Renal cortical epithelial cell (primary cell): ENCODE results near the gene REP15. TPM values are rescaled to one million over a fixed set of nuclear protein-coding genes. Genes with fewer than 3 reads are reported as not detected.
"Not testable (repeated sequence)": the region's sequence is repeated elsewhere in the genome, so short reads cannot be mapped to it uniquely, and the experiment has no call there.

Source experiments
- DNase-seq: peaks from one replicate; pipeline ENCODE4 v3.0.0-alpha.2; 2011; ENCODE audit warnings: low read depth
- total RNA-seq: library from RNA; depleted of rRNA; stranded (reverse); fragments of >200 nt; gene quantifications from 2 replicates; pipeline ENCODE4 v1.2.3, GENCODE V29; 2014

REP15 gene, protein sequence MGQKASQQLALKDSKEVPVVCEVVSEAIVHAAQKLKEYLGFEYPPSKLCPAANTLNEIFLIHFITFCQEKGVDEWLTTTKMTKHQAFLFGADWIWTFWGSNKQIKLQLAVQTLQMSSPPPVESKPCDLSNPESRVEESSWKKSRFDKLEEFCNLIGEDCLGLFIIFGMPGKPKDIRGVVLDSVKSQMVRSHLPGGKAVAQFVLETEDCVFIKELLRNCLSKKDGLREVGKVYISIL
- total RNA-seq = 0.35 and 4.0 TPM in 2 replicates

DNA sequence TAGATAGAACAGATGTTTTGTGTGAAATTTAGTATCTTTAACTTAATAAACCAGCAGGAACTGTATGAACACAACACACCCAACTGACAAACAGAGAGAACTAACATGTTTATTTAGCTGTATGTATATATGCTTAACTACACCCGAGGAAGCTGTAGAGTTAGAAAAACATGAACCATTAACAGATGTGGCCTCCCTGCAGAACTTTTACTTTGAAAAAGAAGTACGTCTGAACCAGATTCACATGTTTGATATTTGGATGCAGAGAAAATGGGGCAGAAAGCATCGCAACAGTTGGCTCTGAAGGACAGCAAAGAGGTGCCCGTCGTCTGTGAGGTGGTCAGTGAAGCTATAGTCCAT lies at the start of gene REP15:
Gene REP15, plus strand, starts transcription at position 155 of the 360 bp plus-strand sequence. Its CDS starts 116 bp downstream, at position 271.
- DNase-seq = no peak

DNA sequence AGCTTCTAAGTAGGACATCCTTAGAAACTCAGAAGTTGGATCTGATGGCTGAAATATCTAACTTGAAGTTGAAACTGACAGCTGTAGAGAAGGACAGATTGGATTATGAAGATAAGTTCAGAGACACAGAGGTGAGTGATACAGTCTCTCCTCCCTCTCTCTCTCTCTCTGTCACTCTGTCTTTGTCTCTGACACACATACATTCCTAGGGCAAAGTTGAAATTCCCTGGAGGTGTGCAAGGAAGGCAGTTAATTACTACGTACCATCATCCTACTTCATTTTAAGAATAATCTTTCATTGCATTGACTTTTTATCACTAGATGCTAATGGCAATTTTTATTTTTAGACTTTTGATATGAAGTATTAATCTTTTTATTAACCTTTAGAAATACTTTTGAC lies 46.2 kb upstream of the REP15 start:
- no peak for DNase-seq

DNA sequence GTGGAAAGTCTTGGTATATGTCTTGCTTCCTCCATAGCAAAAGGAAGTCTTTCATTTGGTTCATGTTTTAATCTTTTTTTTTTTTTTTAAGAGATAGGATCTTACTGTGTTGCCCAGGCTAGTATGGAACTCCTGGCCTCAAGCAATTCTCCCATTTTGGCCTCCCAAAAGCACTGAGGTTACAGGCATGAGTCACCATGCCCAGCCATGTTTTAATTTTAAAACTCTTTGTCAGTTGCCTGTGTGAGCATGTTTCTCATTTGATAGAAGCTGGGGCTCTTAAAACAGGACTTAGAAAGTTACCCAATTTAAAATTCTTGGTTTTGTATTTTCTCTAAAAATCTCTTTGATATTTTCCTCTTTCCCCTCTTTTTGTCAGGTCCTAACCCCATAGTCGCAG lies 45.0 kb upstream of the REP15 start:
- no peak for DNase-seq

DNA sequence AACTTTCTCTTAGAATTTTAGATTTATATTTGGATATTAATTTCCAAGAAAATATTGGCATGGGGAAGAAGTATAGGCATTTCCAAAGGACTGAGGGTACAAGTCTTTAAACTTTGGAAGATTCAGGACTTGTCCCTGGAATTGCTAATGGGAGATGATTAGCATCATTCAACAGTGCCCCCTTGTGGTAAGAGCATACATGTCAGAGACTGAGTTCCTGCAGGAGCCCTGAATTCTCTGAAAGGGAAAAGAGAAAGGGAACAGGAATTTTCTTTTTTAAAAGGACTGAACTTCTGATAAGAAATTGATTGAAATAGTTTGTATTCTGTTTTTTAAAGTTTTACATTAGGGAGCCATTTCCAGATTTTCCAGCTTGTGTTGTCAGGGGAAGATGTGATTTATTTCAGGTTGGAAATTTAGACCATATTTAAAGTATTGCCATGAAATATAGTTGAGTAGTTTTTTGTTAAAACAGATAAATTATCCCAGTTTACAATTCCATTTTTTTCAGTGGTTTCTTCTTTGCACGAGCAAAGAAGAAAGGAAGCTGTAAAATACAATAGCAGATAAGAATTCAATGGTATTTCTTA lies 44.0 kb upstream of the REP15 start:
- DNase-seq = peak; percentile 79

DNA sequence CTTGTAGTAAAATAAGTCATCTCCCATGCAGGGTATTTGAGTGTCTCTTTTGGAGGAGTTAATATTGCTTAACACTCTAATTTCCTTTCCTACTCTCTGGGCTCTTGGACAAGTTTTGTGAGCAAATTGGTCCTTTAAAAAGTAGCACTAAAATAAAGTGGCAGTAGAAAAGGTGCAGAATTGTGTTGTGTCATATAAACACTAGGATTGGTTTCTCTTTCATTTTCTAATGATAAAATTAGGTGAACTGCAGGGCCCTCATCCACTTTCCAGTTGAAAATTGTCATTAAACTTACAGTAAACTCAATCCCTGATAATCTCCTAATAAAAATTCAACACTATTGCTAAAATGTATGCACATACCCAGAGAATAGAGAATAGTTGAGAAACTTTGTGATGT lies 42.6 kb upstream of the REP15 start:
- no peak for DNase-seq

DNA sequence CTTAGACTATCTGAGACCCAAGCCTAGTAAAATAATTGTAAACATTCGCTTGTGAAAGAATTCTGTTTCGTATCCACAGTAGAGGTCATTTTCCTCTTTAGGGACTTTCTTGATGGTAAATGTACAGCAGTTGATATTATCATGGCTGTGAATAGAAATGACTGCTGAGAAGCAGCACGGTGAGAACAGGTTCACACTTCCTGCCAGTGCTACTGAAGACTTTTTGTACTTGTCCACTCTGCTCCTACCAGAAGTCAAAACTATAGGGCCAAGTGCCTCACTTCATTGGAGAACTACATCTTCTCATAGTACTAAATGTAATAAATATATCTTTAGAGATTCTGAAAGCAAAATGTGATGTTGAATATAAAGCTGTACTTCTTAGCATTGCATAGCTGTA lies 40.8 kb upstream of the REP15 start:
- not testable (repeated sequence) for DNase-seq

DNA sequence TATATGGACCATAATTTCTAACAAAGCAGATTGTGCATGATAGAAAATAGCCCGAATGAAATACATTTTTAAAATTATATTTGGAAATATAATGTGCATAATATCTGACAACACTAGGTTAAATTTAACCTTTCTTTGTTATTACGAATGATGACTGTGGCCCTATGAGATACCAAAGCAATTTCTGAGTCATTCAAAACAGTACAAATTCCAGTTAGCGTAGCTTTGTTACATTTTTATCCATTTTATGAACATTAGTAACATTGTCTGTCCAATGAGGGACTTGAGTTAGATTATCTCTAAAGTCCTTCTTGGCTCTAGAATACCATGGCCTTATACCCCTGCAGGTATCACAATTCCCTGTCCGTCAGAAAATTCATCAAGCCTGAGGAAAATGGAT lies 39.0 kb upstream of the REP15 start:
- no peak for DNase-seq

DNA sequence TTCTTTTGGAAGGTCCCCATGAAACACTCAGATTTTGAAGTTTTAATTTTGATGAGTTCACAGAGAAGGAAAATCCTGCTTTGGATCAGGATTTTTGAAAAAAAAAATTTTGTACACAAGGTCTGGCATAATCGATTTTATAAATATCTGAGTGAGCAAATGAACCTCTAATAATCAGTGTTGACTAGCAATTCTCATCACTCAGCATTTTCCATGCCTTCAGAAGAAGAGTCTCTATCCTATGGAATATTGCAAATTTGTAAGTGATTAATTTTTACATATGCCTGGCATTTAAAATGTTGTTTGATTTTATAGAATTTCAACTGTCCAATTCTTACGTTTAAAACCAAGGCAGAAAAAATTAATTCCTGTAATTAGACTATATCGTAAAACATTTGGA lies 30.5 kb upstream of the REP15 start:
- DNase-seq = no peak

DNA sequence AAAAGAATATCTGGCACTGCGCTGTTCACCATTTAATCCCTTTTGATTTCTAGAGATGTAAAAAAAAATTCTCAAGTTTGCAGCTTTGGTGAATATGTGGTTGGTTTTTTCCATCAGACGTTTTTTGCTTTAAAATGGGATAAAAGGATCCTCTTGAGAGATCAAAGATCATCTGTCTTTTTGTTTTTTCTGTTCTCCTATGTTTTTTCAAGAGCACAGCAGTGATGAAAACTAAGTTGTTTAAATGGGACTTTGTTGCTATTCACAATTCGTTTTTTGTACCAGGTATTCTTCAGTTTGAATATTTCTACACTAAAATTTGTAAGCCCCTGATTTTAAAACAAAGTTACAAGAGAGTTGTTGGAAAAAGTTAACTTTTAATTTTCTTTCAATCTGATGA lies 29.7 kb upstream of the REP15 start:
- no peak for DNase-seq

DNA sequence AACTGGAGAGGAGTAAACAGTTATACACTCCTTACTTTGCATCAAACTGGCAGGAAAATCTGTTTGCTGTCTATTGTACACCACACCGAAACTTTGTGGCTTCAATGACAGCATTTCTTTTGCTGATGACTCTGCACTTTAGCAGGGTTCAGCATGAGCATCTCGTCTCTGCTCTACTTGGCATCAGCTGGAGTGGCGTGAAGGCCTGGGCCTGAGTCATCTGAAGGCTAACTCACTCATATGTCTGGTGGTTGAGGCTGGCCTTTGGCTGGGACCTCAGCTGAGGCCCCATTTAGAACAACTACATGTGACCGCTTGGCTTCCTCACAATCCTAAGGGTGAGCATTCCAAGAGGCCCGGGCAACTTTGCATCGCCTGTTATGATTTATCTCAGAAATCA lies 28.7 kb upstream of the REP15 start:
- DNase-seq = peak; percentile 11

DNA sequence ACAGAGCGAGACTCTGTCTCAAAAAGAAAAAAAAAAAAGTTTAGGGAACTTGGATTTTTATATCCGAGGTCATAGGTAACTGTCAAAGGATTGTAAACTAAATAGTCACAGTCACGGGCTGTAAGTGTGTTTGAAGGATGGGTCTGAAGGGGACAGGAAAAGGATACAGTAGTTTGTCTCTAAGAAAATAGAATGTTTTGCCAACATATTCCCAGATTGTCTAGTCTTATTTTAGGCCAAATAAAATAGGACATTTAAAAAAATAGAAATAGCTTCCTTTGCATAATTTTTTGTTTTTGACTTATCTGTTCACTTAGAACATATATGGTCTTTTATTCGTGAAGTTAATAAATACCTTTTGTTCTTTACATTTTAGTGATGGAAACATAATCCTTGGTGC lies 24.2 kb upstream of the REP15 start:
- DNase-seq = no peak

DNA sequence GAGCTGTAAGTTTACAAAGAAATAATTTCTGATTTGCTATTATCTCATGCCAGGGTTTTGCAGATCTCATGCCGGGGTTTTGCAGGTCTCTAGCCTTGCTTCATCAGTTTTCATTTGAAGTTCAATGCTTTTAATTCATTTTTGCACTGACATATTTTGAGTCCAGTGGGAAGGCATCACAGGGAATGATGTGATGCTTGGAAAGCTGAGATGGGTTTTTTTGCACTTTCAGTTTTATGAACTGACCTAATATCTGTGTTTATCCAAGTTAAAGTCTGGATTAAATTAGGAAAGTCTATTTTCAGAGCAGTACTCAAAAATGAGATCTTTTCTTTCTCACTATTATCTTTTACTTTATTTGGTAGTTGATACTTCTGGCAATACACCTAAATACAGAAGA lies 23.6 kb upstream of the REP15 start:
- no peak for DNase-seq

DNA sequence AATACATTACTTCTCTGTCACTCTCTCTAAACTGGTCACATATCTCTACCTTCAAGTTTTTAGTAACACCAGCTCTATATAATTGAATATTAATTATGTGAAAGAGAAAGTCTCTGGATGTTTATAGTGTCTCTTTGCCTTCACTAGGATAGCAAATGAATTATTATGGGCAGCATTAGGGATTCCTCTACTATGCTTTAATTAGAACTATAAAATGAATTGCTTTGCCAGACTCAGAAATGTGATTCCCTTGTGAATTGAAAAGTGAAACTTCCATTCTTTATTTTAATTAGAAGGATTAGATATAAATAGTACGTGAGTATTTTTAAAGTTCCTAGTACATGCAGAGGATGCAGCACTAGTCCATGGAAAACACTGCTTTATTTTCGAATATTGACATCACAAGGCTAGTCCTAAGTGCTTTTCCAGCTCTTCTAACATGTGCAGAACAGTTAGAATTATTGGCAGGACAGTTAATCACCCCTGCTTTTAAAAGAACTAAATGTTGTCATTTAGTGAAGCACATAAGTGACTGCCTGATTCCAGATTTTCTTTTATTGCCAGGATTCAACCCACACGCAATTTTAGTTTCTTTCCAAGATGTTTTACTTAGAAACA lies 23.0 kb upstream of the REP15 start:
- no peak for DNase-seq

DNA sequence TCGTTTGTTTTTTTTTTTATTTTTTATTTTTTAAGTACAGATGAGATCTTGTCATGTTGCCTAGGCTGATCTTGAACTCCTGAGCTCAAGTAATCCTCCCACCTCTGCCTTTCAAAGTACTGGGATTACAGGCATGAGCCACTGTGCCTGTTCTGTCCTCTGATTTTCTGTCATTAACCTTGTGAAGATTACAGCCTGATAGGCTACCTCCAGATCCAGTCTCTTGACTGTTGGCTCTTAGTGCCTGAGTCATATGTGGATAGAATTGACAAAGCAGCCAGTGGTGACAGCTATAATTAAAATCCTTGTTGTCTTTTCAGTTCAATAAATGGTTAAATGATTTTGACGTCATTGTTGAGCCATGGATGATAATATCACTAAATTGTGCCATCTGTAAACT lies 21.3 kb upstream of the REP15 start:
- DNase-seq = no peak

DNA sequence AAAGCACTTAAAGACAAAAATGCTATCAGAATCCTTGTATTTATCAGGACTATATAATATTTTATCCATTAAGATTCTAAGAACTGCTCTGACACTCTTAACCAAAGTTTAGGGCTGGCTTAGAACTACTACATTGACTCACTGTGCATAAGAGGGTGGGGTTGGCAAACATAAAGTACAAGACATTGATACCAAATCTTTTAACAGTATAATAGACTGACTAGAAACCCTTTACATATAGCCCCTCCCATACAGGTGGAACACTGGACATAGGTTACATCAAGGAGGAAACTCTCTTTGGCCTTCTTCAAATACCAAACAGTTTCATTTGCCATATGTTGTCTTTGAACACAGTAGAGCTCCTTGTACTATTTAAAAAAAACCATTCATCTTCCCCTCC lies 15.6 kb upstream of the REP15 start:
- DNase-seq = no peak

DNA sequence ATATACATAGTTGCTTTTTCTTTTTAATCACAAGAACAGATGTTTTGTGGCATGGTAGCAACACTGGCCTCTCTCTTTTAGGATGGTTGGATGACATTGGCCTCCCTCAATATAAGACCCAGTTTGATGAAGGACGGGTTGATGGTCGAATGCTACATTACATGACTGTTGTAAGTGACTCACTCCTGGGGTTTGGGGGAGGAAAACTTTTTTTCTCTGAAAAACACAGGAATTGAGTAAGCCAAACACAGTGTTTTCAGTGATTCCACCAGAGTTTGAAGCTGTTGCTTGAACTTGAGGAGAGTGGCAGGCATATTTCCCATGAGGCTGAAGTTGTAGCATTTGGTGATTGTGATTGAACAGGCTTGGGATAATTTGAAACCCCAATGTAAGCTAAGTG lies 13.7 kb upstream of the REP15 start:
- no peak for DNase-seq

DNA sequence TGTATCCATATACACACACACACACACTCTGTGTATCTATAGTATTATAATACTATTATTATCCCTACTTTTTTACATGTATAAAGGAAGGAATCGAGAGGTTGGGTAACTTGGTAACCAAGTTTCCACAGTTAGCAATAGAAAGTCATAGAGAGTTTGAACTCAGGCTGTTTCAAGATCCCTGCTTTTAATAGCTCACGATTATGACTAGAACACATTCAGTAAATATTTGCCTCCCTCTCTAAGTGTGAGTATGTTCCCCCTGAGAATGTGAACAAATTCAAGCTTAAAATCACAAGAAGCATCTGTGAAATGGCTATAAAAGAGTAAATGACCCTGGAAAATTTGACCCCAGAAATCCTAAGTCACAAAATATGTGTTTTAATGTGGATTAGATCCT lies 11.0 kb upstream of the REP15 start:
- DNase-seq = no peak

DNA sequence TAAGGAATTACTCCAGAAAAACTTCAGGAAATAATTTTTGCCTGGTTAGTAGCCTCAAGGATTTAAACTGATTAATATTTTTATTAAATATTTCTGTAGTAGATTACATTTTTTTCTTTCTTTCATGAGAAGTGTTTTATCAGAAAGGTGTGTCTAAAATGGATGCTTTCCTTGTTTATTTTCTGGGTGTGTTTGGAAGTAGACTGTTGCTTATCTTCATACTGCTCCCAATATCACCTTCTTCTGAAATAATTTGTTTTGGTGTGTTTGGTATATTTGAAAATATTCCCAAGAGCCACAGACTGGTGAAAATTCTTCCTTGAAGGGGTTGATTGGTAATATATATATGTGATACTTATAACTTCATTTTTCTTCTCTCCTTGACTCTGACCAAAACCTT lies 10.1 kb upstream of the REP15 start:
- DNase-seq = no peak

DNA sequence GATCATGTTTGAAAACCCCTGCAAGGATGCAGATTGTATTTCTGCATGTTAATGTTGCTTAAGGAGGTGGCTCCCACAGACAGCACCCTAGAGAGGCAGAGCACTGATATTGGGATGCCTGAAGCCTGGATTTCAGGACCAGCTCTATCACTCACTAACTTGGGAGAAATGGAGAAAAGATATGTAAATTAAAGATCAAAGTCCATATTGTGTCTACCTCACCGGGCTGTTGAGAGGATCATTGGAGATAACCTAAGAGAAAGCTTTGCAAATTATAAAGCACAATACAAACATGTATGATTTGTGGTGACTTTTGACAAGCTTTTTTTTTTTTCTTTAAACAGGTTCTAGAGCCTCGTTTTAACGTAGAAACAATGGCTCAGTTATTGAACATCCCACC lies 7.6 kb upstream of the REP15 start:
- no peak for DNase-seq

DNA sequence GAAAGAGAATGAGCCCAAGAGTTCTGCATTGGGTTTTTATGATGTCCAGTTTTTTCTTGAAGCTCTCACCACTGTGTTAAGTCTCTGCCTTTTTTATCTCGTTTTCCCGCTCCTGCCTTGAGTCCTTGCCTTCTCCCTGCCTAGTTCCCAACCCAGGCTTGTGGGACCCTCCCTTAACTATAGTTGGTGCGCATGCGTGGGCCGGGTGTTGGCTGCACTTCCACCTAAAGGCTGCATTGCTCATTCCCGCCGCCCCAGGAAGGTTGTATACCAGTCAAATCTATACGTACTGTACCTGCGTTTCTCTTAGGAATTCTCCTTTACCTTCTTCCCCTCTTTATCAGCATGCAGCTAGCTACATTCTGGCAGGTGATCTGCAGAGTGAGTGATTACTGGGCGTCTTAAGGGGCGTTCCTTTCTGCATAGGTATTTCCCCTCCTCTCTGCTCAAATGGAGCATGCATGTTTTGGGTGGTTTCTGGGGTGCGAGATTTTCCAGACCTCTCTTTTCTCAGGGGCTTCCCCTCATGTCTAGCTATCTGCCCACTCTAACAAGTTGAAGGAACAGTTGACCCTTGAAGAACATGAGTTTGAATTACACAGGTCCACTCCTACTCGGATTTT lies 6.6 kb upstream of the REP15 start:
- DNase-seq = no peak

DNA sequence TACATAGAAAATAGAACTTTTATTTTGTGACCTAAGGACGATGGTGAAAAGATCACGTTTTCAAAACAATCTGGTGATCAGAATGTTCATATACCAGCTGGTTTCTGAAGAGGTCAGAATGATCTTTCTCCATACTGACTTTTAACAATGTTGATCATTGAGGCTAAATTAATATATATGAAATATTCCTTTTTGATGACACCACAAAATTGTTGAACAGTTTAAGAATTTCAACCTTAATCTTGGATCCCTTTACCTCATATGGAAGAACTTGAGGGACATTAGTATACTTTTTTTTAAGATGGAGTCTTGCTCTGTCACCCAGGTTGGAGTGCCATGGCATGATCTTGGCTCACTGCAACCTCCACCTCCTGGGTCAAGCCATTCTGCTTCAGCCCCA lies 2.8 kb upstream of the REP15 start:
- no peak for DNase-seq

DNA sequence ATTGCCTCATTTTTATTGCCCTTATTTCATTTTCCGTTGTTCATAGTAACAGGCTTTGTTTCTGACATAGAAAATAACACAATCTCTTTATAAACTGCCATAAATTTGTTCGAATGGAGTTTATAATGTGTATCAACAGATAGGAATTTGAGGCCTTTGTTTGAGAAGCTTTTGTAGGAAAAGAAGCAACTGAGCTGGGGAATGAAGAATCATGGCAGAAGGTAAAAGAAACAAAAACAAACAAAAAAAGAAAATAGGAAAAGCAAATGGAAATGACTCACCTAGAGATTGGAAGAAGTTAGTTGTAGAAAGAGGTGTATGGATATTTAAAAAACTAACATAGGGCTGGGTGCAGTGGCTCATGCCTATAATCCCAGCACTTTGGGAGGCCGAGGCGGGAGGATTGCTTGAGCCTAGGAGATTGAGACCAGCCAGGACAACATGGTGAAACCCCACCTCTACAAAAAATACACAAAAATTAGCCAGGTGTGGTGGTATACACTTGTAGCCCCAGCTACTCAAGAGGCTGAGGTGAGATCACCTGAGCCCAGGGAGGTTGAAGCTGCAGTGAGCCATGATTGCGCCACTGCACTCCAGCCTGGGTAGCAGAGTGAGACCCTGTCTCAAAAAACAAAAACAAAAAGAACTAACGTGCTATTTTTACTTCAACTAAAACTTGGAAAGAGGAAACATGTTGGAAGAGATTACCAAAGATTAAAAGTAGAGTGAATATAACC lies 523 bp upstream of the REP15 start:
- no peak for DNase-seq
